Fibroblast of villous mesenchyme (primary cell): Measurements from ENCODE around the gene PPP2R2C. TPM values are rescaled to one million over a fixed set of nuclear protein-coding genes. Genes with fewer than 3 reads are reported as not detected.

ENCODE experiments used
- DNase-seq: peaks from one replicate; pipeline ENCODE4 v3.0.0-alpha.2; 2010; ENCODE audit warnings: low read depth
- H3K4me3 ChIP-seq: 2 replicates; pipeline ENCODE4 v1.5.1; 2011; ENCODE audit warnings: low read depth, mild to moderate bottlenecking, low read length
- CTCF ChIP-seq: IDR thresholded peaks from 2 replicates; pipeline ENCODE4 v1.5.1; 2012; ENCODE audit warnings: low read depth, mild to moderate bottlenecking, low read length; ENCODE audit not compliant: insufficient read depth
- total RNA-seq: library from RNA; depleted of rRNA; stranded (reverse); fragments of >200 nt; gene quantifications from 2 replicates; pipeline ENCODE4 v1.2.3, GENCODE V29; 2012

Gene PPP2R2C
- total RNA-seq, 1 donor: not detected

GRCh38 chr4:6470502-6471306 lies 1.7 kb downstream of the PPP2R2C start:
- peak overlapping the region; percentile 36 for H3K4me3 ChIP-seq
- no peak for TF ChIP-seq CTCF
- peak; percentile 18 for DNase-seq

GRCh38 chr4:6469898-6470501 lies 2.4 kb downstream of the PPP2R2C start:
- H3K4me3 ChIP-seq: no peak overlapping the region
- DNase-seq: no peak
- TF ChIP-seq CTCF: no peak

GRCh38 chr4:6469144-6469543 lies 3.3 kb downstream of the PPP2R2C start:
- no peak for TF ChIP-seq CTCF
- no peak overlapping the region for H3K4me3 ChIP-seq
- no peak for DNase-seq

- no peak for TF ChIP-seq CTCF
- H3K4me3 ChIP-seq: no peak overlapping the region
- no peak for DNase-seq
Measured at GRCh38 chr4:6468376-6468775, 4.0 kb downstream of the PPP2R2C start.

GRCh38 chr4:6467600-6467999 lies 4.8 kb downstream of the PPP2R2C start:
- DNase-seq: no peak
- H3K4me3 ChIP-seq: no peak overlapping the region
- no peak for TF ChIP-seq CTCF

- TF ChIP-seq CTCF: no peak
- H3K4me3 ChIP-seq: no peak overlapping the region
- DNase-seq: no peak
Measured at GRCh38 chr4:6466756-6467381, 5.5 kb downstream of the PPP2R2C start.
